ENCODE data around the gene PADI2. TPM values are rescaled to one million over a fixed set of nuclear protein-coding genes. Genes with fewer than 3 reads are reported as not detected.

The PADI2 gene
- total and polyA plus RNA-seq, 8 donors = 0.31 to 86.0 (median 1.3) TPM; not detected in 1

- intact Hi-C loops (cut with DNase I; ENCODE audit: low total_unique reads) = no loop called here
- Histone ChIP-seq H3K4me1 (peaks cover 5 to 17% (median 9%) of the 10 kb centered on the region in 4 donors), H3K27ac (peak overlapping the region in 2 of 5 donors; percentile 26 to 52), H3K9me3 (no peaks in the 10 kb centered on the region), H3K36me3 (peaks cover 54 to 100% (median 100%) of the 10 kb centered on the region in 4 donors), H3K4me3 (no peak overlapping the region), H3K27me3 (no peaks in the 10 kb centered on the region)
- WGBS, 5 donors = 77 to 81% (median 79%) methylated on average over 5 of the region's 5 CpGs
- no peak for DNase-seq
- TF ChIP-seq POLR2AphosphoS5 (IDR thresholded peaks at IDR 0.05) (no peak), POLR2A (IDR thresholded peaks at IDR 0.05) (no peak), EP300 (IDR thresholded peaks at IDR 0.05) (no peak), CTCF (IDR thresholded peaks at IDR 0.05) (no peak)
These were observed 90.5 kb downstream of the PADI2 start for GRCh38 chr1:17028662-17029188.

GRCh38 chr1:17027900-17028299 lies 91.4 kb downstream of the PADI2 start:
- intact Hi-C loops (cut with DNase I; ENCODE audit: low total_unique reads) = no loop called here
- peak in 1 of 2 donors; percentile 63 for DNase-seq
- Histone ChIP-seq H3K27ac (peak overlapping the region in 2 of 5 donors; percentile 26 to 48), H3K9me3 (no peaks in the 10 kb centered on the region), H3K4me3 (no peak overlapping the region), H3K27me3 (no peaks in the 10 kb centered on the region), H3K36me3 (peaks cover 60 to 100% (median 100%) of the 10 kb centered on the region in 4 donors), H3K4me1 (peaks cover 5 to 17% (median 9%) of the 10 kb centered on the region in 4 donors)
- WGBS, 5 donors = 25 to 40% (median 35%) methylated on average over 2 of the region's 2 CpGs
- no peak for TF ChIP-seq POLR2AphosphoS5 (IDR thresholded peaks at IDR 0.05)
- TF ChIP-seq CTCF (IDR thresholded peaks at IDR 0.05) = no peak
- no peak for TF ChIP-seq POLR2A (IDR thresholded peaks at IDR 0.05)
- TF ChIP-seq EP300 (IDR thresholded peaks at IDR 0.05) = no peak

GRCh38 chr1:17027403-17027802 lies 91.8 kb downstream of the PADI2 start:
- intact Hi-C loops (cut with DNase I; ENCODE audit: low total_unique reads) = no loop called here
- Histone ChIP-seq H3K4me1 (peaks cover 5 to 17% (median 9%) of the 10 kb centered on the region in 4 donors), H3K27ac (peak overlapping the region in 2 of 5 donors; percentile 26 to 48), H3K27me3 (no peaks in the 10 kb centered on the region), H3K4me3 (no peak overlapping the region), H3K9me3 (no peaks in the 10 kb centered on the region), H3K36me3 (peaks cover 60 to 100% (median 100%) of the 10 kb centered on the region in 4 donors)
- TF ChIP-seq CTCF (IDR thresholded peaks at IDR 0.05) (no peak), POLR2A (IDR thresholded peaks at IDR 0.05) (no peak), POLR2AphosphoS5 (IDR thresholded peaks at IDR 0.05) (no peak), EP300 (IDR thresholded peaks at IDR 0.05) (no peak)
- DNase-seq = no peak
- WGBS, 5 donors = 56 to 78% (median 63%) methylated on average over 5 of the region's 5 CpGs

GRCh38 chr1:17024721-17025120 lies 94.5 kb downstream of the PADI2 start:
- no peak for TF ChIP-seq POLR2AphosphoS5 (IDR thresholded peaks at IDR 0.05)
- no peak for TF ChIP-seq POLR2A (IDR thresholded peaks at IDR 0.05)
- no peak for TF ChIP-seq CTCF (IDR thresholded peaks at IDR 0.05)
- no peak for TF ChIP-seq EP300 (IDR thresholded peaks at IDR 0.05)
- WGBS, 5 donors = 80 to 96% (median 90%) methylated on average over 1 of the region's 1 CpG
- Histone ChIP-seq H3K4me1 (peaks cover 5 to 17% (median 9%) of the 10 kb centered on the region in 4 donors), H3K9me3 (no peaks in the 10 kb centered on the region), H3K27me3 (no peaks in the 10 kb centered on the region), H3K4me3 (no peak overlapping the region), H3K27ac (no peak overlapping the region), H3K36me3 (peaks cover 71 to 100% (median 100%) of the 10 kb centered on the region in 4 donors)
- no peak for DNase-seq
- intact Hi-C loops (cut with DNase I; ENCODE audit: low total_unique reads) = no loop called here

Measured in stomach (tissue), 9 donors.